HG02678 (cell line): ENCODE measurements around the gene PCF11.

Experiments used
- ATAC-seq: cut with Tn5 transposase; IDR thresholded peaks from one replicate; pipeline ENCODE4 v1.9.1; 2021; ENCODE audit warnings: mild to moderate bottlenecking, moderate library complexity; ENCODE audit not compliant: unreplicated experiment

PCF11 gene

GRCh38 chr11:83151274-83151977, 5.5 kb upstream of the PCF11 start:
- no peak for ATAC-seq

- no peak for ATAC-seq
Observed at GRCh38 chr11:83152264-83152663, 4.7 kb upstream of the PCF11 start.

- no peak for ATAC-seq
Observed at GRCh38 chr11:83153764-83154163, 3.2 kb upstream of the PCF11 start.

GRCh38 chr11:83156144-83156995, 561 bp upstream of the PCF11 start:
- ATAC-seq = peak; percentile 94

GRCh38 chr11:83157594-83158356, 844 bp downstream of the PCF11 start:
- no peak for ATAC-seq

- ATAC-seq = no peak
Observed at GRCh38 chr11:83158357-83158786, 1.4 kb downstream of the PCF11 start.

GRCh38 chr11:83158965-83159901, 2.3 kb downstream of the PCF11 start:
- no peak for ATAC-seq

GRCh38 chr11:83159902-83160865, 3.3 kb downstream of the PCF11 start:
- ATAC-seq = no peak

- no peak for ATAC-seq
Observed at GRCh38 chr11:83161610-83162199, 4.8 kb downstream of the PCF11 start.

GRCh38 chr11:83162377-83162776, 5.4 kb downstream of the PCF11 start:
- ATAC-seq = peak; percentile 64

- no peak for ATAC-seq
Observed at GRCh38 chr11:83166193-83166866, 9.4 kb downstream of the PCF11 start.

GRCh38 chr11:83168756-83169155, 11.8 kb downstream of the PCF11 start:
- ATAC-seq = no peak

- ATAC-seq = no peak
Observed at GRCh38 chr11:83170865-83171264, 13.9 kb downstream of the PCF11 start.

- no peak for ATAC-seq
Observed at GRCh38 chr11:83172551-83172950, 15.6 kb downstream of the PCF11 start.

GRCh38 chr11:83174008-83174407, 17.1 kb downstream of the PCF11 start:
- ATAC-seq = peak; percentile 58

GRCh38 chr11:83175815-83176214, 18.9 kb downstream of the PCF11 start:
- no peak for ATAC-seq

- no peak for ATAC-seq
Observed at GRCh38 chr11:83181815-83182214, 24.9 kb downstream of the PCF11 start.

GRCh38 chr11:83185767-83186166, 28.8 kb downstream of the PCF11 start:
- no peak for ATAC-seq
